MM.1S (cell line): ENCODE results near the gene CD300A.

Experiments
- DNase-seq: peaks from one replicate; pipeline ENCODE4 v3.0.0-alpha.2; 2015
- H2AFZ ChIP-seq: fragments of 300-600 bp; sonication (generic); 2 replicates; pipeline ENCODE4 v1.6.0; 2016; ENCODE audit warnings: antibody characterized with exemption, low read length
- H3F3A ChIP-seq: fragments of 300-600 bp; sonication (generic); 2 replicates; pipeline ENCODE4 v1.6.1; 2016; ENCODE audit warnings: mild to moderate bottlenecking, antibody characterized with exemption, low read length, moderate library complexity, mixed read lengths; ENCODE audit not compliant: insufficient read depth
- H3K27ac ChIP-seq: fragments of 300-600 bp; sonication (generic); 2 replicates; pipeline ENCODE4 v1.5.1; 2016; ENCODE audit warnings: mild to moderate bottlenecking, low read length
- H3K27me3 ChIP-seq: fragments of 300-600 bp; sonication (generic); replicated peaks from 2 replicates; pipeline ENCODE4 v1.6.0; 2016; ENCODE audit warnings: low read length; ENCODE audit not compliant: insufficient read depth
- H3K36me3 ChIP-seq: fragments of 300-600 bp; sonication (generic); replicated peaks from 2 replicates; pipeline ENCODE4 v1.6.1; 2016; ENCODE audit warnings: mild to moderate bottlenecking, low read length, mixed read lengths; ENCODE audit not compliant: insufficient read depth
- H3K4me1 ChIP-seq: fragments of 300-600 bp; sonication (generic); 2 replicates; pipeline ENCODE4 v1.6.1; 2016; ENCODE audit warnings: low read length, mixed read lengths
- H3K4me2 ChIP-seq: fragments of 300-600 bp; sonication (generic); 2 replicates; pipeline ENCODE4 v1.6.0; 2016; ENCODE audit warnings: low read depth, low read length
- H3K4me3 ChIP-seq: fragments of 300-600 bp; sonication (generic); 2 replicates; pipeline ENCODE4 v1.5.1; 2016; ENCODE audit warnings: low read length, mixed read lengths
- H3K79me2 ChIP-seq: fragments of 300-600 bp; sonication (generic); 2 replicates; pipeline ENCODE4 v1.6.1; 2016; ENCODE audit warnings: mixed run types, low read length, mixed read lengths
- H3K9ac ChIP-seq: fragments of 300-600 bp; sonication (generic); 2 replicates; pipeline ENCODE4 v1.6.1; 2016; ENCODE audit warnings: low read length, mixed read lengths
- H3K9me2 ChIP-seq: fragments of 300-600 bp; sonication (generic); replicated peaks from 2 replicates; pipeline ENCODE4 v1.6.1; 2016; ENCODE audit warnings: mild to moderate bottlenecking, low read length, mixed read lengths; ENCODE audit not compliant: insufficient read depth
- H3K9me3 ChIP-seq: fragments of 300-600 bp; sonication (generic); replicated peaks from 2 replicates; pipeline ENCODE4 v1.6.1; 2016; ENCODE audit warnings: mild to moderate bottlenecking, low read length, mixed read lengths; ENCODE audit not compliant: insufficient read depth
- H4K20me1 ChIP-seq: fragments of 300-600 bp; sonication (generic); 2 replicates; pipeline ENCODE4 v1.6.1; 2016; ENCODE audit warnings: mild to moderate bottlenecking, low read length, moderate library complexity, mixed read lengths; ENCODE audit not compliant: insufficient read depth
- CTCF ChIP-seq: fragments of 300-600 bp; sonication (generic); IDR thresholded peaks from 2 replicates; pipeline ENCODE4 v1.5.1; 2016; ENCODE audit warnings: antibody characterized with exemption, low read length, mixed read lengths
- EZH2 ChIP-seq: fragments of 300-600 bp; sonication (generic); optimal IDR thresholded peaks from 2 replicates; pipeline ENCODE3; 2017; ENCODE audit warnings: low read depth, mild to moderate bottlenecking, antibody characterized with exemption, low read length, mixed read lengths
- EZH2phosphoT487 ChIP-seq: fragments of 300-600 bp; sonication (generic); IDR thresholded peaks from 2 replicates; pipeline ENCODE4 v1.6.1; 2018; ENCODE audit warnings: antibody characterized with exemption, low read length

The CD300A gene

GRCh38 chr17:74446551-74447500 lies 19.6 kb upstream of the CD300A start:
- no peak overlapping the region for H3K9ac ChIP-seq
- H3K9me2 ChIP-seq = no peaks in the 10 kb centered on the region
- no peak overlapping the region for H3K27ac ChIP-seq
- no peaks in the 10 kb centered on the region for H4K20me1 ChIP-seq
- H3K4me3 ChIP-seq = no peak overlapping the region
- no peak overlapping the region for H2AFZ ChIP-seq
- peaks cover 85% of the 10 kb centered on the region for H3K27me3 ChIP-seq
- TF ChIP-seq EZH2 = no peak
- no peak for TF ChIP-seq CTCF
- no peak for TF ChIP-seq EZH2phosphoT487
- no peaks in the 10 kb centered on the region for H3K9me3 ChIP-seq
- H3K4me1 ChIP-seq = no peaks in the 10 kb centered on the region
- DNase-seq = no peak
- H3K79me2 ChIP-seq = no peaks in the 10 kb centered on the region
- no peak overlapping the region for H3K4me2 ChIP-seq
- H3F3A ChIP-seq = no peaks in the 10 kb centered on the region
- no peaks in the 10 kb centered on the region for H3K36me3 ChIP-seq

GRCh38 chr17:74447628-74448159 lies 18.7 kb upstream of the CD300A start:
- H3K79me2 ChIP-seq = no peaks in the 10 kb centered on the region
- TF ChIP-seq EZH2phosphoT487 (no peak), CTCF (no peak), EZH2 (no peak)
- H3K36me3 ChIP-seq = no peaks in the 10 kb centered on the region
- H3K27ac ChIP-seq = no peak overlapping the region
- H3K27me3 ChIP-seq = peaks cover 88% of the 10 kb centered on the region
- no peak overlapping the region for H2AFZ ChIP-seq
- no peak overlapping the region for H3K4me3 ChIP-seq
- no peaks in the 10 kb centered on the region for H3K9me3 ChIP-seq
- no peaks in the 10 kb centered on the region for H4K20me1 ChIP-seq
- H3K4me1 ChIP-seq = no peaks in the 10 kb centered on the region
- no peak overlapping the region for H3K4me2 ChIP-seq
- H3K9me2 ChIP-seq = no peaks in the 10 kb centered on the region
- DNase-seq = no peak
- H3F3A ChIP-seq = no peaks in the 10 kb centered on the region
- no peak overlapping the region for H3K9ac ChIP-seq

- no peaks in the 10 kb centered on the region for H3K9me3 ChIP-seq
- no peaks in the 10 kb centered on the region for H3K9me2 ChIP-seq
- no peak overlapping the region for H3K4me3 ChIP-seq
- TF ChIP-seq EZH2 = no peak
- no peak for TF ChIP-seq CTCF
- TF ChIP-seq EZH2phosphoT487 = no peak
- no peak overlapping the region for H3K27ac ChIP-seq
- H3K79me2 ChIP-seq = no peaks in the 10 kb centered on the region
- no peak for DNase-seq
- no peak overlapping the region for H3K9ac ChIP-seq
- H3K4me1 ChIP-seq = no peaks in the 10 kb centered on the region
- peaks cover 87% of the 10 kb centered on the region for H3K27me3 ChIP-seq
- no peak overlapping the region for H2AFZ ChIP-seq
- H3K36me3 ChIP-seq = no peaks in the 10 kb centered on the region
- no peaks in the 10 kb centered on the region for H3F3A ChIP-seq
- no peak overlapping the region for H3K4me2 ChIP-seq
- H4K20me1 ChIP-seq = no peaks in the 10 kb centered on the region
Measured at GRCh38 chr17:74448756-74449155, 17.7 kb upstream of the CD300A start.
